Fibroblast of skin of right biceps (primary cell): ENCODE data around the gene HGS.
"Not testable (repeated sequence)": the region's sequence is repeated elsewhere in the genome, so short reads cannot be mapped to it uniquely, and the experiment has no call there.

ENCODE experiments used
- DNase-seq: peaks from one replicate; pipeline ENCODE4 v3.0.0-alpha.2; 2013

Gene HGS

GRCh38 chr17:81722184-81723120 is 38.6 kb downstream of the HGS start:
- no peak for DNase-seq

DNA sequence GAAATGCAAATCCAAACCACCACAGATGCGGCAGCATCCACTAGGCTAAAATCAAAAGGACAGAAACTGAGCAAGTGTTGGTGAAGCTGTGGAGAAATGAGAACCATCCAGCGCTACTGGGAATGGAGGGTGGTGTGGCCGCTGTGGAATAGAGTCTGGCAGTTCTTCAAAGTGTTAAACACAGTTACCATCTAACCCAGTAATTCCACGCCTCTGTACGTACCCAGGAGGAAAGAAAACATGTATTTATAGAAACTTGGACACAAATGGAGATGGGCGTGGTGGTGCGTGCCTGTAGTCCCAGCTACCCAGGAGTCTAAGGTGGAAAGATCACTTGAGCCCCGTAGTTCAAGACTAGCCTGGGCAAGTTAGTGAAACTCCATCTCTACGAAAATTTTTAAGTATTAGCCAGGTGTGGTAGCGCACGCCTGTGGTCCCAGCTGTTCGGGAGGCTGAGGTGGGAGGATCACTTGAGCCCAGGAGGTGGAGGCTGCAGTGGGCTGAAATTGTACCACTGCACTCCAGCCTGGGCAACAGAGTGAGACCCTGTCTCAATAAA is 39.9 kb downstream of the HGS start:
- DNase-seq: no peak

GRCh38 chr17:81725439-81725838 is 41.6 kb downstream of the HGS start:
- DNase-seq: no peak

- DNase-seq: no peak
Measured at GRCh38 chr17:81726004-81726403, 42.2 kb downstream of the HGS start.

DNA sequence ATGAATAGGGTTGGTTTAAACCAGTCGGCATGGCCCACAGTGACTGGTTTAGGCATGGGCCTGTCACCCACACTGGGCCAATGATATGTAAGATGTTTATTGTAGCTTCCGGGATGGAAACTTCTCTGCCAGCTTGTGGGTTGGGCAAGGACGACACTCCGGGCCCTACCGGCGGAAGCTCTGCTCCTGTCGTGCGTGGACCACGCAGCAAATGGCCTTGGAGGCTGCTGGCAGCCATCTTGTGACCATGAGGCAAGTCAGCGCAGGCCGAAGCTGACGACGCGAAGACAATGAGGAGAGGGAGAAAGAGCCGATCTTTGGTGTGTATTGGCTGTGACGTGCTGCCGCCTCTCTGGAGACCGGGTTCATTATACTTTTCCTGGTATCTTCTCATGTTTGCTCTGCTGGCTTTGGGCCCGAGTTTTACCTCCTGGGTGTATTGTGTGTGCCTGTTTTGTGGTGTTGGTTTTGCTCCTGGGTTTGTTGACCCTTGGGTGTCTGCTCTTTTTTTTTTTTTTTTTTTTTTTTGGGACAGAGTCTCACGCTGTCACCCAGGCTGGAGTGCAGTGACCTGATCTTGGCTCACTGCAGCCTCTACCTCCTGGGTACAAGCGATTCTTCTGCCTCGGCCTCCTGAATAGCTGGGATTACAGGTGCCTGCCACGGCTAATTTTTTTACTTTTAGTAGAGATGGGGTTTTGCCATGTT is 43.7 kb downstream of the HGS start:
- no peak for DNase-seq

DNA sequence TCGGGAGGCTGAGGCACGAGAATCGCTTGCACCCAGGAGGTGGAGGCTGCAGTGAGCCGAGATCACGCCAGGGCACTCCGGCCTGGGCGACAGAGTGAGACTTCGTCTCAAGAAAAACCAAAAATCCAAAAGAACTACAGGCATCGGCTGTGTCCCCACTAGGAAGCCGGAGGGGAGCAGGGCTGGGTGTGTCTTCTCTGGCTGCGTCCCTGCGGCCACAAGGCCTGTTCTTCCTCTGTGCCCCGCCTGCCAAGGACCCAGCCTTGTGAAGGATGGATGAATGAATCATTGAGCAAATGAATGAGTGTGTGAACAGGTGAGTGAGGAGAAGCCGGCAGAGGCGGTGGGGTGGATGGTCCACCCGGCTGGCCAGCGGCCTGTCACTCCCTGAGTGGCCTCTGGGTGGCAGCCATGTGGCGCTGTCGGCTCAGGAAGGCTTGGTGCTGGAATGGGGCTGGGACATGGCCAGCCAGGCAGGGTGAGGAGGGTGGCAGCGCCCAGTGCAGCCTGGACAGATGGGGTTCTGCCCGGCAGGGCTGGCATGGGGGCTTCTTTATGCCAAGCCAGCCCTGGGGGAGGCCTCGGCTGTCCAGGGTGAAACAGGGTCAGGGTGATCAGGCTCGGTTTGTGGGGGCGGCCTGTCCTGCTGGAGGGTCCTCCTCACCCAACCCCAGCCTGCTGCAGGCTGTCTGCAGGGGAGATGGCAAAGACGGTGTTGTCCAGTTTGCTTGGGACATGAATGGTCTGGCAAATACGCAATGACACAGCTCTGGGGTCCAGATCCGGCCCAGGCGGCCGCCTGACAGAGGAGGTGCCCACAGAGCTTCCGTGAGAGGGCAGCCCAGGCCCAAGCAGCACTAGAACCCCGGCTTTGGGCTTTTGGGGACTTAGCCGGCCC is 49.9 kb downstream of the HGS start:
- peak; percentile 61 for DNase-seq

DNA sequence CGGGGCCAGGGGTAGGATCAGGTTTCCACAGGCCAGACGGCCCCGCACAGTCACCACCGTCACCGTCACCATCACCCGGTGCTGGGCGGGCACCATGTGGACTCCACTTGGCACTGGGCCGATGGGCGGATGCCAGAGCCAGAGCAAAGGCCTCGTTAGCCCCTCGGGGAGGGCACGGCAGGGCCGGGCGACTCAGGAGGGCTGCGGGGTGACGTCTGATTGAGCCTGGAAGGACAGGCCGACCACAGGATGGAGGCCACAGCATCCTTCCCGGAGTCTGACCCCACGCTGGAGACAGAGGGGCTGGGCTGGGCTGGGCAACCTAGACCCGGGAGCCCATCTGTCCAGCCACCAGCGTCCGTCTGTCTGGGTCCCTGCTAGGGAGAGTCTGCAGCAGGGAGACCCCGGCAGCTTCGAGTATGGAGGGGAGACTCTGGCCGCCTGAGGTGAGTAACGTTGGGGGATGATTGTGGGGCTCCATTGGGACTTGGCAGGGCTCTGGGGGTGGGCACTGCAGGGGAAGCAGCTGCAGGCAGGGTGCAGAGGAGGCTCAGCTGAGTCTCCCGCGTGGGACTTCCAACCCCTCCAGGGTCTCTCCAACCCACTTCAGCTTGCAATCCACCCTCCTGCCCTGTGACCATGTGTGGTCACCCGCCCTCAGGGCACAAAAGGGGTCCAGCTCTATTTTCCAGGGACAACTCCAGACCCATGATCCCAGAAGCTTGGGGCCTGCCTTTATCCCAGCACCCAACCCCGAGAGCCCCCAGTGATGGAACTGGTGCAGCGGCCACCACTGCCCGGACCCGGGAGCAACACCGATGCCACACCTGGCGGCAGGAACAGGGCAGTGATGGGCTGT is 50.8 kb downstream of the HGS start:
- no peak for DNase-seq

DNA sequence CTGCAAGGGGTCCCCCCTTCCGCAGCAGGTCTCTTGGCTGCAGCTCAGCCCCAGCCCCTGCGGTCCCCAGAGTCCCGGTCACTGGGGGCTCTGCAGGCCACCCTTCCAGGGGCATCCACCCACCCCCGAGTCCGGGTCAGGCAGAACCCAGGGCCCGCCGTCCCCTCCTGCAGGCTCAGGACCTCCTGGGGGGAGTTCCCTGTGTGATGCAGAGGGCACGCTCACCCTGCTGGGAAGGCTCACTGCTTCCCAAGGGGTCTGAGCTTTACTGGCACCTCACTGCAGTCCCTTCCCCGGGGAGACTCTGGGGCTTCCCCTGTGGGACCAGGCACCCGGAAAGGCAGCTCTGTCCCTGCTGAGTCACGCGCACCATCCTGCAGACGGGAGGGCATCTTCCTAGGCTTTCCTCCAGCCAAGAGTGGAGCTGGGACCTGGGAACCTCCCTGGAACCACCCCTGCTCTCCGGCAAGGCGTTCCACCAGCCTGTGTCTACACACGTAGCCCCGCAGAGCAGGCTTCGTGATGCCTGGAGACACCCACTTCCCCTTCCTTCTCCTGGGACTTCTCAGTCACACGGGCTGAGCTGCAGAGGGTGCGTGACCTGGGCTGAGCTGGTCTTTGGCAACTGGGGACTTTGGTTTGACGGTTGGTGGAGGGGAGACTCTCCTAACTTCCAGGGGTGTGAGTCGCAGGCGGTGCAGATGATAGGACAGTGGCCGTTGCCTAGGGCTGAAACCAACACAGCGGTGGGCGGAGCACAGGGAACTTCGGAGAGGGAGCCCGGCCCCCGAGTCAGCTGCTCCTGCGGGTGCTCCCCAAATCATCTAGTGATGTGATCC is 51.7 kb downstream of the HGS start:
- peak; percentile 54 for DNase-seq

DNA sequence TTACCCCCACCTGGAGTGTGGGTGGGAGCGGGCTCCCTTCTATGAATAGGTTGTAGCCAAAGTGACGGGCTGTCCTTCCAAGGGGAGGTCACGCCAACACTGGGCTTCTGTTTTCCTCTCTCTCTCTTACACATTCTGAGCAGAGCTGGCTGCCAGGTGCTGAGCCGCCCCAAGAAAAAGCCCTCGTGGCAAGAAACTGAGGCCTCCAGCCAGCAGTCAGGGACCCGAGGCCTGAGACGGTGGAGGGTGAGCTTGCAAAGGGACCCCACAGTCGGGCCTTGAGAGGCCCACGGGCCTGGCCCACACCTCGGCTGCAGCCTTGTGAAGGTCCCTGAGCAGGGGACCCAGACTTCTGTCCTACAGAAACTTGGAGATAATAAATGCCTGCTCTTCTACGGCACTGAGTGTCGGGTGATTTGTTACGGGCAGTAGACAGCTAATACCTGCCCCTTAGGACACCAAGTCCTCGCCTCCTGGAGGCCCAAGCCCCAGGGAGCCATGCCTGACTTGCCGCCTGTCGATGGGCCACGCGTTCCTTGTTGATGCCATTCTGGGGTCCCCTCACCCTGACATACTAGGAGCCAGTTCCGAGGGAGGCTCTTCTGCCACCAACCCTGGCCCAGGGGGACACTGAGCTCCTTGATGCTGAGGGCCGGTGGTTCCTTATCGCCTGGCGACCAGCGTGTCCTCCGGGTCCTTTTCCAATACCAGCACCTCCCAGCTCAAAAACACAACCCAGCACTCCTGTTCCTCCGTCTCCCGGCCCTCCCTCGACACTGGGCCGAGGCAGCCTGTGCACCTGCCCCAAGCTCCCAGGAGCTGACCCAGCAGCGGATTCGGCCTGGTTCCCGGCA is 54.4 kb downstream of the HGS start:
- DNase-seq: no peak

GRCh38 chr17:81738801-81739393 is 55.1 kb downstream of the HGS start:
- DNase-seq: no peak

DNA sequence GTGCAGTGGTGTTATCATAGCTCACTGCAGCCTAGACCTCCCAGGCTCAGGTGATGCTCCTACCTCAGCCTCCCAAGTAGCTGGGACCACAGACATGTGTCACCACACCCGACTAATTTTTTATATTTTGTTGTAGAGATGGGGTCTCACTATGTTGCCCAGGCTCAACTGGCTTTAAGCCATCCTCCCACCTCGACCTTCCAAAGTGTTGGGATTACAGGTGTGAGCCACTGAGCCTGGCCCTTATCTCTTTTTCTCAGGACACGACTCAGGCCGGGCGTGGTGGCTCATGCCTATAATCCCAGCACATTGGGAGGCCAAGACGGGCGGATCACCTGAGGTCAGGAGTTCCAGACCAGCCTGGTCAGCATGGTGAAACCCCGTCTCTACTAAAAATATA is 55.8 kb downstream of the HGS start:
- not testable (repeated sequence) for DNase-seq

DNA sequence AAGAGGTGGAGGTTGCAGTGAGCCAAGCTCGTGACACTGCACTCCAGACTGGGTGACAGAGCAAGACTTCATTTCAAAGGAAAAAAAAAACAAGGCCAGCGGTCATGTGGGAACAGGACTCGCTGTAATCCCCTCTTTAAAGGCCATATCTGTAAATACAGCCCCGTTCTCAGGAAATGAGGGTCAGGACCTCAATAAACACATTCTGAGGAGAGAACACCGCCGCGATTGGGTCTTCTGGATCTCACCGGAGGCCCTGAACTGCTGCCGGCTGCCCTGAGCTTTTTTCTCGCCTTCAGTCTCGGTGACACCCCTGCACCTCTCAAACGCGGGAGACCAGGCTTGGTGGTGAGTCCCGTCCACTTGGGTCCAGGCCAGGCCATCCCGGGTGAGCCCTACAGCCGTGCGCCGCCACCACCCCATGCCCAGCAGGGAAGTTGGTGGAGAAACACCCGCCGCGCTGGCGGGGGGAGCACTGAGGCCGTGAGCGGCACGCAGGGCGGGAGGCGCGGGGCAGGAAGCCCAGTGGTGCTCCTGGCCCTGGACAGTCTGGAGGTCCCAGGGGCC is 56.7 kb downstream of the HGS start:
- DNase-seq: no peak

- no peak for DNase-seq
Measured at GRCh38 chr17:81741049-81741593, 57.3 kb downstream of the HGS start.

DNA sequence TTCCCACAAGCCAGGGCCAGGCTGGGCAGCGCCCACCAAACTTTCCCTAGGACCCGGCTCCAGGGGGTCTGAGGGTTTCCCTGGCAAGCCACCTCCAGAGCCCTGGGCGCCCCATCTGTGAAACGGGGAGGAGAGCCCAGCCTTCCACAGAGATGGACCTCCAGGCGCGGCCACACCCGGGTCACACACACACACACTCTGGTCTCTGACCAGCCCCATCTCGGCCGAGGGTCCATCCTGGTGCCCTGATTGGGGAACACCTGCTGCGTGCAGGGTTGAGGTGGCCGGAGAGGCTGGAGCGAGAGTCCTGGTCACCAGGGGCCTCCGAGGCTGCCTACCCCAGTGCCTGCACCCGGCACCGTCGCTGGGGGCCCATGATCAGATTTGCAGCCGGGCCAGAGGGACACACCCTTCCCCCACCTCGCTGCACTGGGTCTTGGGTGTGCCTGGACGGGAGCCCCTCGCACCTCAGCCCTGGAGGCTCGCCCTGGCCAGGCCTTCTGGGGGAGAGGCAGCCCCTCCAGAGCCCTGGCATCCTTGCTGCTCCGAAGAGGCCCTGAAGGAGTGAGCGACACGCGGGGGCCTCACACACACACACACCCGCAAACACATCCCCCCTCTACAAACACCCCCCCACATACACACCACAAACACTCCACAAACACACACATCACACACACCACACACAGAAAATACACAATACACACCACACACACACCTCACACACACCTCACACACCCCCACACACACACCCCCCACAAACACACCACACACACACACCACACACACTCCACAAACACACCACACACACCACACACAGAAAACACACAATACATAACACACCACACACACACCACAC is 58.0 kb downstream of the HGS start:
- no peak for DNase-seq
